Measurements from ENCODE around the gene UBA6. TPM values are rescaled to one million over a fixed set of nuclear protein-coding genes. Genes with fewer than 3 reads are reported as not detected.

UBA6 gene
- total RNA-seq, result 48.1 and 100 TPM in 2 replicates

GRCh38 chr4:67700738-67701516, at the start of gene UBA6:
TSS of gene UBA6 (minus strand) at chr4:67701155. CDS start at chr4:67701119, 36 bp downstream.

Small RNA genes within 50 kb of the gene (small RNA-seq; reads per million reads assigned to genes)
- gene AC096720.1, result not detected
- not detected for gene RF00091

Other genes with a start within 250 kb of the UBA6 start
- 12.9 and 15.2 TPM in 2 replicates for gene CENPC, start 155.7 kb downstream of the UBA6 start, total RNA-seq
- not detected in 2 replicates for gene STAP1, start 142.4 kb downstream of the UBA6 start, total RNA-seq
- not detected in 2 replicates for gene GNRHR, start 53.2 kb upstream of the UBA6 start, total RNA-seq
- not detected in 2 replicates for gene TMPRSS11D, start 182.8 kb upstream of the UBA6 start, total RNA-seq